OCI-LY3 (cell line): ENCODE results near the gene SEMA5B.

ENCODE experiments used
- H2AFZ ChIP-seq: fragments of 200-600, 300-600 bp; shearing (Covaris generic); 2 replicates; pipeline ENCODE4 v1.6.0; 2014; ENCODE audit warnings: antibody characterized with exemption, low read depth, low read length
- H3K27ac ChIP-seq: fragments of 200-600, 300-600 bp; sonication (generic); 2 replicates; pipeline ENCODE4 v1.5.1; 2014; ENCODE audit warnings: mild to moderate bottlenecking, low read length, moderate library complexity, mixed read lengths
- H3K27me3 ChIP-seq: fragments of 200-600, 300-600 bp; sonication (generic); 2 replicates; pipeline ENCODE4 v1.6.1; 2014; ENCODE audit warnings: low read depth, low read length, mixed read lengths
- H3K36me3 ChIP-seq: fragments of 200-600, 300-600 bp; sonication (generic); replicated peaks from 2 replicates; pipeline ENCODE3; 2014; ENCODE audit warnings: low read depth, low read length, mixed read lengths
- H3K4me1 ChIP-seq: fragments of 300-600, 200-600 bp; sonication (generic); 2 replicates; pipeline ENCODE4 v1.6.1; 2014; ENCODE audit warnings: low read length, mixed read lengths
- H3K4me2 ChIP-seq: fragments of 200-600, 300-600 bp; sonication (generic); 2 replicates; pipeline ENCODE4 v1.6.1; 2014; ENCODE audit warnings: low read length, mixed read lengths
- H3K4me3 ChIP-seq: fragments of 300-600, 200-600 bp; sonication (generic); 2 replicates; pipeline ENCODE4 v1.5.1; 2014; ENCODE audit warnings: antibody characterized with exemption, mild to moderate bottlenecking, low read length, moderate library complexity
- H3K79me2 ChIP-seq: fragments of 300-600, 200-600 bp; shearing (Covaris generic); 2 replicates; pipeline ENCODE4 v1.6.1; 2014; ENCODE audit warnings: mild to moderate bottlenecking, low read length, mixed read lengths
- H3K9ac ChIP-seq: fragments of 300-600, 200-600 bp; shearing (Covaris generic); 2 replicates; pipeline ENCODE4 v1.6.0; 2014; ENCODE audit warnings: mild to moderate bottlenecking, low read length, moderate library complexity
- H3K9me3 ChIP-seq: fragments of 200-600, 300-600 bp; shearing (Covaris generic); 2 replicates; pipeline ENCODE4 v1.6.1; 2014; ENCODE audit warnings: low read length, mixed read lengths; ENCODE audit not compliant: insufficient read depth
- H4K20me1 ChIP-seq: fragments of 200-600, 300-600 bp; sonication (generic); 2 replicates; pipeline ENCODE4 v1.6.1; 2016; ENCODE audit warnings: low read length, mixed read lengths; ENCODE audit not compliant: insufficient read depth
- CTCF ChIP-seq: fragments of 200-600, 300-600 bp; sonication (generic); IDR thresholded peaks from 2 replicates; pipeline ENCODE4 v1.5.1; 2014; ENCODE audit warnings: antibody characterized with exemption, low read length, low read depth
- EZH2phosphoT487 ChIP-seq: fragments of 200-600 bp; shearing (Covaris generic); IDR thresholded peaks from 2 replicates; pipeline ENCODE4 v1.6.1; 2018; ENCODE audit warnings: antibody characterized with exemption, mixed run types, low read depth

SEMA5B gene

GRCh38 chr3:123071146-123071545, 43.6 kb upstream of the SEMA5B start:
- Histone ChIP-seq H3K9ac (no peak overlapping the region), H3K4me1 (peaks cover 14% of the 10 kb centered on the region), H2AFZ (no peak overlapping the region), H3K27me3 (no peaks in the 10 kb centered on the region), H3K36me3 (no peaks in the 10 kb centered on the region), H3K4me2 (no peak overlapping the region), H3K9me3 (no peaks in the 10 kb centered on the region), H3K27ac (no peak overlapping the region), H3K4me3 (no peak overlapping the region), H4K20me1 (peaks cover 67% of the 10 kb centered on the region), H3K79me2 (peaks cover 91% of the 10 kb centered on the region)
- TF ChIP-seq CTCF (no peak), EZH2phosphoT487 (no peak)

- H2AFZ ChIP-seq, result no peak overlapping the region
- TF ChIP-seq CTCF (no peak), EZH2phosphoT487 (no peak)
- peaks cover 84% of the 10 kb centered on the region for H3K79me2 ChIP-seq
- H3K27me3 ChIP-seq, result no peaks in the 10 kb centered on the region
- H3K4me2 ChIP-seq, result no peak overlapping the region
- H3K9ac ChIP-seq, result no peak overlapping the region
- H3K4me1 ChIP-seq, result peaks cover 14% of the 10 kb centered on the region
- H3K36me3 ChIP-seq, result no peaks in the 10 kb centered on the region
- H3K4me3 ChIP-seq, result no peak overlapping the region
- H4K20me1 ChIP-seq, result peaks cover 60% of the 10 kb centered on the region
- H3K9me3 ChIP-seq, result no peaks in the 10 kb centered on the region
- H3K27ac ChIP-seq, result no peak overlapping the region
These were observed 42.9 kb upstream of the SEMA5B start for GRCh38 chr3:123070510-123070909.

GRCh38 chr3:123068601-123069381, 41.2 kb upstream of the SEMA5B start:
- H3K4me2 ChIP-seq, result peak overlapping the region; percentile 98
- H3K79me2 ChIP-seq, result peaks cover 67% of the 10 kb centered on the region
- H3K27me3 ChIP-seq, result 0 out of 2 replicates have a peak, but pooled peaks cover 4% of the 10 kb centered on the region
- H2AFZ ChIP-seq, result no peak overlapping the region
- no peaks in the 10 kb centered on the region for H3K9me3 ChIP-seq
- H4K20me1 ChIP-seq, result peaks cover 49% of the 10 kb centered on the region
- H3K9ac ChIP-seq, result peak overlapping the region; percentile 89
- H3K27ac ChIP-seq, result no peak overlapping the region
- H3K4me1 ChIP-seq, result peaks cover 14% of the 10 kb centered on the region
- TF ChIP-seq EZH2phosphoT487 (no peak), CTCF (no peak)
- H3K4me3 ChIP-seq, result peak overlapping the region; percentile 94
- no peaks in the 10 kb centered on the region for H3K36me3 ChIP-seq

GRCh38 chr3:123067689-123068600, 40.4 kb upstream of the SEMA5B start:
- no peaks in the 10 kb centered on the region for H3K36me3 ChIP-seq

More at GRCh38 chr3:123067689-123068600, 40.4 kb upstream of the SEMA5B start:
- peaks cover 40% of the 10 kb centered on the region for H4K20me1 ChIP-seq
- peak overlapping the region; percentile 94 for H3K4me3 ChIP-seq
- H3K4me1 ChIP-seq, result peaks cover 14% of the 10 kb centered on the region
- 0 out of 2 replicates have a peak, but pooled peaks cover 6% of the 10 kb centered on the region for H3K27me3 ChIP-seq
- peak overlapping the region; percentile 39; the same call in 1 of the 2 replicates for H2AFZ ChIP-seq
- H3K27ac ChIP-seq, result peak overlapping the region; percentile 14; the same call in 1 of the 2 replicates
- H3K9me3 ChIP-seq, result no peaks in the 10 kb centered on the region
- peak overlapping the region; percentile 98 for H3K4me2 ChIP-seq
- H3K9ac ChIP-seq, result peak overlapping the region; percentile 89
- peaks cover 59% of the 10 kb centered on the region for H3K79me2 ChIP-seq
- TF ChIP-seq EZH2phosphoT487, result no peak
- no peak for TF ChIP-seq CTCF
